A673 (cell line): Measurements from ENCODE around the gene CLDN3. TPM values are rescaled to one million over a fixed set of nuclear protein-coding genes. Genes with fewer than 3 reads are reported as not detected.

Experiments
- BruUV-seq: library from RNA; stranded (reverse); fragments of 400-500 nt; replicated peaks from 2 replicates; lab custom pipeline; 2021; lab: Mats Ljungman, UMichigan
- CTCF ChIA-PET: fragments of 300-600 bp; sonication (Branson Sonifier 250); formaldehyde crosslinking; loops from one replicate; lab custom pipeline; 2022; ENCODE audit warnings: antibody characterized with exemption; lab: Charles Lee
- POLR2A ChIA-PET: fragments of 300-600 bp; sonication (Branson Sonifier 250); formaldehyde crosslinking; loops from one replicate; lab custom pipeline; 2022; ENCODE audit warnings: antibody characterized with exemption; ENCODE audit not compliant: low non-redundant PET; lab: Charles Lee
- DNase-seq: peaks from one replicate; pipeline ENCODE4 v3.0.0-alpha.2; 2015; ENCODE audit warnings: low spot score
- H3K27ac ChIP-seq: fragments of 200-600 bp; sonication (generic); 2 replicates; pipeline ENCODE4 v1.5.1; 2016; ENCODE audit warnings: mixed run types, low read depth, mild to moderate bottlenecking, mixed read lengths, antibody characterized with exemption, low read length; ENCODE audit not compliant: poor library complexity, severe bottlenecking
- H3K27me3 ChIP-seq: fragments of 200-600 bp; sonication (generic); replicated peaks from 2 replicates; pipeline ENCODE4 v1.6.1; 2017; ENCODE audit warnings: mixed run types, low read depth, mild to moderate bottlenecking, mixed read lengths, antibody characterized with exemption, low read length; ENCODE audit not compliant: insufficient read depth, poor library complexity
- H3K36me3 ChIP-seq: fragments of 200-600 bp; sonication (generic); 2 replicates; pipeline ENCODE4 v1.6.1; 2016; ENCODE audit warnings: mixed run types, mild to moderate bottlenecking, mixed read lengths, antibody characterized with exemption, low read length; ENCODE audit not compliant: insufficient read depth, poor library complexity, severe bottlenecking
- H3K4me1 ChIP-seq: fragments of 200-600 bp; sonication (generic); 2 replicates; pipeline ENCODE4 v1.6.1; 2017; ENCODE audit warnings: mixed run types, mild to moderate bottlenecking, mixed read lengths, antibody characterized with exemption, low read length; ENCODE audit not compliant: insufficient read depth, poor library complexity, severe bottlenecking
- H3K4me3 ChIP-seq: fragments of 200-600 bp; sonication (generic); 2 replicates; pipeline ENCODE4 v1.5.1; 2016; ENCODE audit warnings: low read depth, mixed run types, mild to moderate bottlenecking, mixed read lengths, low read length; ENCODE audit not compliant: poor library complexity, severe bottlenecking
- H3K9me3 ChIP-seq: fragments of 200-600 bp; sonication (generic); 2 replicates; pipeline ENCODE4 v1.6.1; 2016; ENCODE audit warnings: mixed run types, low read depth, mild to moderate bottlenecking, mixed read lengths, antibody characterized with exemption, low read length; ENCODE audit not compliant: poor library complexity, severe bottlenecking
- CTCF ChIP-seq: fragments of 300-800, 200-600 bp; sonication (generic); conservative IDR thresholded peaks from 2 replicates; pipeline ENCODE4 v1.5.1; 2017; ENCODE audit warnings: low read depth, mild to moderate bottlenecking, antibody characterized with exemption, low read length, moderate library complexity, mixed read lengths
- EZH2 ChIP-seq: fragments of 200-600 bp; sonication (generic); IDR thresholded peaks from 2 replicates; pipeline ENCODE4 v1.6.1; 2017; ENCODE audit warnings: borderline replicate concordance, low read depth, mild to moderate bottlenecking, mixed read lengths, antibody characterized with exemption, low read length; ENCODE audit not compliant: poor library complexity, severe bottlenecking
- intact Hi-C: fragments of 100-400 bp; cut with micrococcal nuclease; formaldehyde crosslinking; loops from one replicate; pipeline ENCODE4 v1.10.0; 2022; ENCODE audit not compliant: unreplicated experiment
- total RNA-seq: library from RNA; stranded (reverse); gene quantifications from 2 replicates; pipeline ENCODE4 v1.2.3, GENCODE V29; 2021

Gene CLDN3
- total RNA-seq, 1 experiment from 2014 or later = not detected

- TF ChIP-seq CTCF = no peak
- TF ChIP-seq EZH2 = no peak
- H3K27ac ChIP-seq = no peak overlapping the region
- H3K9me3 ChIP-seq = no peaks in the 10 kb centered on the region
- intact Hi-C loops = loop anchor here (10.0 kb wide), 1 partner anchor 282 kb away; no protein-coding TSS in a partner anchor
- H3K36me3 ChIP-seq = peaks cover 13% of the 10 kb centered on the region
- H3K4me3 ChIP-seq = no peak overlapping the region
- no TSS peak for BruUV-seq
- no peak for DNase-seq
- H3K27me3 ChIP-seq = no peaks in the 10 kb centered on the region
- ChIA-PET CTCF (interaction anchor here (1.1 kb wide), 1 partner anchor 11 kb away, joined by 3 read pairs; no protein-coding TSS in a partner anchor), POLR2A (no interaction called here)
- peaks cover 7% of the 10 kb centered on the region for H3K4me1 ChIP-seq
These were observed 33.2 kb downstream of the CLDN3 start for GRCh38 chr7:73736885-73737284.

- peaks cover 13% of the 10 kb centered on the region for H3K36me3 ChIP-seq
- TF ChIP-seq CTCF (no peak), EZH2 (no peak)
- POLR2A ChIA-PET = no interaction called here
- peaks cover 7% of the 10 kb centered on the region for H3K4me1 ChIP-seq
- no peaks in the 10 kb centered on the region for H3K27me3 ChIP-seq
- CTCF ChIA-PET = interaction anchor here (1.4 to 2.8 kb wide), 2 partner anchors 10 to 129 kb away, joined by 4 to 41 read pairs; no protein-coding TSS in a partner anchor
- intact Hi-C loops = loop anchor here (10.0 kb wide), 1 partner anchor 281 kb away; no protein-coding TSS in a partner anchor
- no peak for DNase-seq
- H3K9me3 ChIP-seq = no peaks in the 10 kb centered on the region
- no peak overlapping the region for H3K27ac ChIP-seq
- H3K4me3 ChIP-seq = no peak overlapping the region
- no TSS peak for BruUV-seq
These were observed 34.6 kb downstream of the CLDN3 start for GRCh38 chr7:73735528-73735905.

- peaks cover 13% of the 10 kb centered on the region for H3K36me3 ChIP-seq
- intact Hi-C loops = loop anchor here (10.0 kb wide), 1 partner anchor 280 kb away; no protein-coding TSS in a partner anchor
- no peak overlapping the region for H3K4me3 ChIP-seq
- ChIA-PET CTCF (interaction anchor here (0.5 to 2.8 kb wide), 8 partner anchors 9 to 283 kb away, joined by 3 to 41 read pairs (median 4); partner anchors contain the start of gene STX1A), POLR2A (no interaction called here)
- BruUV-seq = no TSS peak
- no peaks in the 10 kb centered on the region for H3K9me3 ChIP-seq
- no peaks in the 10 kb centered on the region for H3K27me3 ChIP-seq
- H3K4me1 ChIP-seq = peaks cover 7% of the 10 kb centered on the region
- peak; percentile 93 for DNase-seq
- H3K27ac ChIP-seq = no peak overlapping the region
- TF ChIP-seq EZH2 = no peak
- peak; percentile 94 for TF ChIP-seq CTCF
These were observed 35.2 kb downstream of the CLDN3 start for GRCh38 chr7:73734619-73735527.
